Measurements from ENCODE around the gene HFE. TPM values are rescaled to one million over a fixed set of nuclear protein-coding genes. Genes with fewer than 3 reads are reported as not detected.

The HFE gene
- total and polyA plus RNA-seq, 8 donors, result 10.3 to 13.5 (median 12.2) TPM

DNA sequence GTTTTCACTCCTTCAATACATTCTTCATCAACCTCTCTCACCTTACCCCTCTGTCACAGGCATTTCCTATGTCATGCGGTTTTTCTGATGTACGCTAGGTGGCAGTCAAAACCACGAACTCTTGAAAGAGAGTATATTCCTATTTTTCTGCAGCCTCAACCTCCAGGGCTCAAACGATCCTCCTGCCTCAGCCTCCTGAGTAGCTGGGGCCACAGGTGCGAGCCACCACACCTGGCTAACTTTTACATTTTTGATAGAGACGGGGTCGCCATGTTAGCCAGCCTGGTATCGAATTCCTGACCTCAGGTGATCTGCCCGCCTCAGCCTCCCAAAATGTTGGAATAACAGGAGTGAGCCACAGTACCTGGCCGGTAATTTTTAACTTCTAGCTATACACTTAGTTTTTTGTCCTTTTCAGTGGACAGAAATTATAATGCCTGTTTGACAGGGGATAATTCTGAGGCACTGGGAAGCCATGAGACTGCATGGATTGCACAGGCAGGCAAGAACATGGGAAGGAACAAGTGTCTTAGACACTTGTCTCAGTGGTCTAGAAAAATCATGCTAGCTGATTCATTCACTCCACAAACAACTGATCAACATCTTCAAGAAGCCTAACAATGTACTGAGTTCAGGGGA, 22.5 kb upstream of the HFE start:
- peak in 1 of 4 donors; percentile 53 for DNase-seq
- TF ChIP-seq, protein P1, sequence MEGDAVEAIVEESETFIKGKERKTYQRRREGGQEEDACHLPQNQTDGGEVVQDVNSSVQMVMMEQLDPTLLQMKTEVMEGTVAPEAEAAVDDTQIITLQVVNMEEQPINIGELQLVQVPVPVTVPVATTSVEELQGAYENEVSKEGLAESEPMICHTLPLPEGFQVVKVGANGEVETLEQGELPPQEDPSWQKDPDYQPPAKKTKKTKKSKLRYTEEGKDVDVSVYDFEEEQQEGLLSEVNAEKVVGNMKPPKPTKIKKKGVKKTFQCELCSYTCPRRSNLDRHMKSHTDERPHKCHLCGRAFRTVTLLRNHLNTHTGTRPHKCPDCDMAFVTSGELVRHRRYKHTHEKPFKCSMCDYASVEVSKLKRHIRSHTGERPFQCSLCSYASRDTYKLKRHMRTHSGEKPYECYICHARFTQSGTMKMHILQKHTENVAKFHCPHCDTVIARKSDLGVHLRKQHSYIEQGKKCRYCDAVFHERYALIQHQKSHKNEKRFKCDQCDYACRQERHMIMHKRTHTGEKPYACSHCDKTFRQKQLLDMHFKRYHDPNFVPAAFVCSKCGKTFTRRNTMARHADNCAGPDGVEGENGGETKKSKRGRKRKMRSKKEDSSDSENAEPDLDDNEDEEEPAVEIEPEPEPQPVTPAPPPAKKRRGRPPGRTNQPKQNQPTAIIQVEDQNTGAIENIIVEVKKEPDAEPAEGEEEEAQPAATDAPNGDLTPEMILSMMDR (IDR thresholded peaks at IDR 0.05), result peak; percentile 60 to 79
- H3K9me3 ChIP-seq, result no peaks in the 10 kb centered on the region
- H3K36me3 ChIP-seq, result no peaks in the 10 kb centered on the region
- H3K27ac ChIP-seq, result no peak overlapping the region
- no peak overlapping the region for H3K4me3 ChIP-seq
- peak; percentile 84 for ATAC-seq
- peaks cover 0 to 15% of the 10 kb centered on the region in 2 donors for H3K4me1 ChIP-seq
- no peaks in the 10 kb centered on the region for H3K27me3 ChIP-seq
- intact Hi-C loops (cut with DNase I), result loop anchor here in 1 of 2 donors (5.0 kb wide), 1 partner anchor 33 kb away; no protein-coding TSS in a partner anchor

DNA sequence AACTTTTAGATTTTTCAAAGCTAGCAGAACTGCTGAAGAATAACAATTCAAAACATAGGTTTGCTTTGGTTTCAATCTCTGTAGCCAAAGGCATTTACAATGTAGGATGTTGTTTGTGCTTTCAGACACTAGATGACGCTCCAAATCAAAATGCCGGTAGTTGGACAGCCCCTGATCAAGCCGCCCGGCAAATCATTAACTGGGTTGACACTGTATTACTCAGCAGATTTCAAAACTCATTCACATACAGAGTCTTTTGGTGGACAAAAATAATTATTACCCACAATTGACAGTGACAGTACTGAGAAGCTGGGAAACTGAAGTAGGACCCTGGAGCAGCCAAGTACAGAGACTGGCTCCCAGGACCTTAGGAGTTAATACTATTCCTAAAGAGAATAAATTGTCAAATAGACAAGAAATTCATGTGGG, 21.3 kb upstream of the HFE start:
- H3K27ac ChIP-seq, result no peak overlapping the region
- intact Hi-C loops (cut with DNase I), result no loop called here
- ATAC-seq, result peak; percentile 98
- peaks cover 0 to 9% of the 10 kb centered on the region in 2 donors for H3K4me1 ChIP-seq
- no peaks in the 10 kb centered on the region for H3K27me3 ChIP-seq
- DNase-seq, result peak in 3 of 4 donors; percentile 52 to 88 (median 68)
- no peaks in the 10 kb centered on the region for H3K9me3 ChIP-seq
- TF ChIP-seq, protein P1 (IDR thresholded peaks at IDR 0.05), result peak; percentile 74 to 85
- H3K4me3 ChIP-seq, result no peak overlapping the region
- H3K36me3 ChIP-seq, result no peaks in the 10 kb centered on the region

DNA sequence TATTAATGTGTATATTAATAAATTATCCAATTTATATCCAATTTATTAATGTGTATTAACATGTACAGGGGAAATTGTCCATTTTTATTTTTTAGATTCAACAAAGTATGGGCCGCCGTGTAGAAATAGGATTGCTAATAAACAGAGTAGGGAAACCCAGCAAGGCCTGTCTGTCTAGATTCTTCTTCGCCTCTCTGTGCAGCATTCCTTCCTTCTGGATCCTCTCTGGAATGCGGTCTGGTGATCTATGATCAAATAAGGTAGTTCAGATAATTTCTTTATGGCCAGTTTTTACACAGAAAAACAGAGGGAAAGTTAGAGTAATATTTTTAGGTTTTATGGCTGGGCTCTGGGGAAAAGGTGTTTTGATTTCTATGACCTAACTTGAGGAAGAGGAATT, 19.9 kb upstream of the HFE start:
- no peak for DNase-seq
- no peak for ATAC-seq
- TF ChIP-seq, protein P1 (IDR thresholded peaks at IDR 0.05), result no peak
- intact Hi-C loops (cut with DNase I), result no loop called here
- H3K4me1 ChIP-seq, result peaks cover 0 to 13% of the 10 kb centered on the region in 2 donors
- H3K27me3 ChIP-seq, result no peaks in the 10 kb centered on the region
- H3K9me3 ChIP-seq, result no peaks in the 10 kb centered on the region
- H3K4me3 ChIP-seq, result no peak overlapping the region
- no peak overlapping the region for H3K27ac ChIP-seq
- H3K36me3 ChIP-seq, result no peaks in the 10 kb centered on the region

DNA sequence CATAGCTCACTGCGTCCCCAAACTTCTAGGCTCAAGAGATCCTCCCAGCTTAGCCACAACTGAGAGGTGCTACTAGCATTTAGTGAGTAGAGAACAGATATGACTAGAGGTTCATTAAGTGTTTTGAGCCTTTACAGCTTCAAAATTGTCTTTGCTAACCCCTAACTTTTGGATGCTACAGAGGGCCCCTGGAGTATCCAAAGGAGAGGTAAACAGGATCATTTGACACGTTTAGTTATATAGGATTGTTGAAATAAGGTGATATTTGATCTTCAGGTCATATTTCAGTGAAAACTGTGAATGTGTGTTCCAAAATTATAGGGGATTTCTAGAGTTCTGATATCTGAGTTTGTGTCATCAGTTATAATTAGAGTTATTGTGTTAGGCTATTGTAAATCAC, 19.2 kb upstream of the HFE start:
- no peaks in the 10 kb centered on the region for H3K36me3 ChIP-seq
- ATAC-seq (no peak), DNase-seq (no peak)
- no peaks in the 10 kb centered on the region for H3K9me3 ChIP-seq
- no peaks in the 10 kb centered on the region for H3K27me3 ChIP-seq
- H3K27ac ChIP-seq, result no peak overlapping the region
- intact Hi-C loops (cut with DNase I), result no loop called here
- peaks cover 0 to 13% of the 10 kb centered on the region in 2 donors for H3K4me1 ChIP-seq
- TF ChIP-seq, protein P1 (IDR thresholded peaks at IDR 0.05), result no peak
- no peak overlapping the region for H3K4me3 ChIP-seq

DNA sequence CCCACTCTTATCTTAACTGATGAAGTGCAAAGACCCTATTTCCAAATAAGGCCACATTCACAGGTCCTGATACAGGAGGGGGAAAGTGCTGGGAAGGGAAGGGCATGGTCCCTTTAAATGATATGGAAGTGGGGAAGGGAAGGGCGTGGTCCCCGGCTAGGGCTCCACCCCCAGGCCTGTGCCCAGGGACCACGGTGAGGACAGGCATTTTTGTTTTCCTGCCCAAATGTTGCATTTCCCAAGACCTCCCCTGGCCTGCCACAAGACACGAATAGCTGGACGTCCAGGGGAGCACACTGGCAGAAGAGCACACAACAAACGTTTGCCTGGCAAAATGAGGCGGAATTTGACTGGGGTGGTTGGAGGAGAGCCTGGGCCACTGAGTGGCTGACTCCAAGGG, 16.1 kb upstream of the HFE start:
- no peaks in the 10 kb centered on the region for H3K27me3 ChIP-seq

More for the DNA sequence above, 16.1 kb upstream of the HFE start:
- H3K4me1 ChIP-seq, result peaks cover 0 to 8% of the 10 kb centered on the region in 2 donors
- ATAC-seq (peak; percentile 21), DNase-seq (peak in 1 of 4 donors; percentile 61)
- no peak overlapping the region for H3K4me3 ChIP-seq
- TF ChIP-seq, protein P1 (IDR thresholded peaks at IDR 0.05), result no peak
- no peak overlapping the region for H3K27ac ChIP-seq
- H3K9me3 ChIP-seq, result no peaks in the 10 kb centered on the region
- intact Hi-C loops (cut with DNase I), result no loop called here
- H3K36me3 ChIP-seq, result no peaks in the 10 kb centered on the region

All from left lung (tissue), 10 donors.